CD1c-positive myeloid dendritic cell (primary cell): ENCODE data around the gene CCL22.
A peak's percentile ranks its signal among the peaks of the same experiment; 100 is the strongest.

ENCODE experiments used
- DNase-seq: peaks from one replicate; pipeline ENCODE4 v3.0.0-alpha.2; 2016; ENCODE audit errors: extremely low spot score

The CCL22 gene

GRCh38 chr16:57376313-57376818, 17.8 kb downstream of the CCL22 start:
- DNase-seq, result no peak

GRCh38 chr16:57377080-57377841, 18.7 kb downstream of the CCL22 start:
- DNase-seq, result no peak

GRCh38 chr16:57379579-57379978, 21.0 kb downstream of the CCL22 start:
- no peak for DNase-seq

- peak; percentile 24 for DNase-seq
Observed at GRCh38 chr16:57380671-57381462, 22.3 kb downstream of the CCL22 start.

DNA sequence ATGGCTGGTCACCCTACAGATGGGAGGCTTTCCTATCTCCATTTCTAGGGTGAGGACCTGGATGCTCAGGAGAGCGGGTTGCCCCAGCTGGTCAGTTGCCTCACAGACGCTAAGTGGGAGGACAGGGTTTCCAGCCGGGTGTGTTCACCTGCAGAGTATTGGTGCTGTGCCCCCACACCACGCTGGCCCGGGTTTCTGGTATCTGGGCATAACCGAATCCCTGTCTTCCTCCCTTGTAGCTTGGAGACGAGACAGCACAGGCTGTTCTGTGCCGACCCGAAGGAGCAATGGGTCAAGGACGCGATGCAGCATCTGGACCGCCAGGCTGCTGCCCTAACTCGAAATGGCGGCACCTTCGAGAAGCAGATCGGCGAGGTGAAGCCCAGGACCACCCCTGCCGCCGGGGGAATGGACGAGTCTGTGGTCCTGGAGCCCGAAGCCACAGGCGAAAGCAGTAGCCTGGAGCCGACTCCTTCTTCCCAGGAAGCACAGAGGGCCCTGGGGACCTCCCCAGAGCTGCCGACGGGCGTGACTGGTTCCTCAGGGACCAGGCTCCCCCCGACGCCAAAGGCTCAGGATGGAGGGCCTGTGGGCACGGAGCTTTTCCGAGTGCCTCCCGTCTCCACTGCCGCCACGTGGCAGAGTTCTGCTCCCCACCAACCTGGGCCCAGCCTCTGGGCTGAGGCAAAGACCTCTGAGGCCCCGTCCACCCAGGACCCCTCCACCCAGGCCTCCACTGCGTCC, 23.4 kb downstream of the CCL22 start:
- DNase-seq, result no peak

- no peak for DNase-seq
Observed at GRCh38 chr16:57382535-57383275, 24.1 kb downstream of the CCL22 start.

DNA sequence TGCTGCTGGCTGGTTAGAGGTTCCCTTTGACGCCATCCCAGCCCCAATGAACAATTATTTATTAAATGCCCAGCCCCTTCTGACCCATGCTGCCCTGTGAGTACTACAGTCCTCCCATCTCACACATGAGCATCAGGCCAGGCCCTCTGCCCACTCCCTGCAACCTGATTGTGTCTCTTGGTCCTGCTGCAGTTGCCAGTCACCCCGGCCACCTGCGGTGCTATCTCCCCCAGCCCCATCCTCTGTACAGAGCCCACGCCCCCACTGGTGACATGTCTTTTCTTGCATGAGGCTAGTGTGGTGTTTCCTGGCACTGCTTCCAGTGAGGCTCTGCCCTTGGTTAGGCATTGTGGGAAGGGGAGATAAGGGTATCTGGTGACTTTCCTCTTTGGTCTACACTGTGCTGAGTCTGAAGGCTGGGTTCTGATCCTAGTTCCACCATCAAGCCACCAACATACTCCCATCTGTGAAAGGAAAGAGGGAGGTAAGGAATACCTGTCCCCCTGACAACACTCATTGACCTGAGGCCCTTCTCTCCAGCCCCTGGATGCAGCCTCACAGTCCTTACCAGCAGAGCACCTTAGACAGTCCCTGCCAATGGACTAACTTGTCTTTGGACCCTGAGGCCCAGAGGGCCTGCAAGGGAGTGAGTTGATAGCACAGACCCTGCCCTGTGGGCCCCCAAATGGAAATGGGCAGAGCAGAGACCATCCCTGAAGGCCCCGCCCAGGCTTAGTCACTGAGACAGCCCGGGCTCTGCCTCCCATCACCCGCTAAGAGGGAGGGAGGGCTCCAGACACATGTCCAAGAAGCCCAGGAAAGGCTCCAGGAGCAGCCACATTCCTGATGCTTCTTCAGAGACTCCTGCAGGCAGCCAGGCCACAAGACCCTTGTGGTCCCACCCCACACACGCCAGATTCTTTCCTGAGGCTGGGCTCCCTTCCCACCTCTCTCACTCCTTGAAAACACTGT, 25.0 kb downstream of the CCL22 start:
- DNase-seq, result no peak

- peak; percentile 70 for DNase-seq
Observed at GRCh38 chr16:57384248-57385070, 25.9 kb downstream of the CCL22 start.

DNA sequence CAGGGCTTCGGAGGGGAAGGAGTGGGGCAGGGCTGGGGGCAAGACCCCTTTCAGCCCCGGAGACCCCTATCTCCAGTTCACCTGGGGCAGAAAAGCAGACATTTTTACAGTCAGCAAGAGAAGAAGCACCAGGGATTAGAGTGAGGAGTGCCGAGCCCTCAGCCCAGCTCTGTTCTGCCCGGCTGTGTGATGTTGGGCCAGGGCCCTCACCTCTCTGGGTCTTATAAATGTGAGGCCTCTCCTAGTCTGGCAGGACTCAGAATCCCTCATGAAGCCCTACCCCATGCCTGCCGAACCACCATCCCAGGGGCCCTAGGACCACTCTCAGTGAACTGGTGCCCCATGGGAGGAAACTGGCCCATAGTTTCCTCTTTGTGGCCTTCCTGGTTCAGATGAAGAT, 26.5 kb downstream of the CCL22 start:
- no peak for DNase-seq

DNA sequence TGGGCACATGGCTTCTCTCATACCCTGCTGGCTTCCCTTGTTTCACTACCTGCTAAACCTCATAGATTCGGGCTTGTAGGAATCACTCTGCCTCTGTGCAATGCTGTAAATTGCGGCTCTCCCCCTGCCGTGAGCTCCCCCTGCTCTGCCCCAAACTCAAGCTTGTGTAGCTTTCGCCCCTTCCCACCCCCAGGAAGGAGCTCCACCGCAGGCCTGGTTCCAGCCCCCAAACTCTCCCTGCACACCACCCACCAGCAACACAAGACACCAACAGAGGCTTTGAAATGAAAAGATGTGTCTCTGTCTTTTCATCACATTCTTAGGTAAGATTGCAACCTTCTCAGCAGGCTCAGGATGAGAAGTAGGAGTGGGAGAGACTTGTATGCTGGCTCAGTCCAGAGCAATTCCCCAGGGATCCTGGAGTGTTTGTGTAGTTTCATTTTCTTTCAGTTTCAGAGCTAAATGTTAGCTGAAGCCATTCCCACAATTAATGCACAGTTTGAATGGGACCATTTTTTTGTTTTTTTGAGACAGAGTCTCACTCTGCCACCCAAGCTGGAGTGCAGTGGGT, 27.9 kb downstream of the CCL22 start:
- no peak for DNase-seq

DNA sequence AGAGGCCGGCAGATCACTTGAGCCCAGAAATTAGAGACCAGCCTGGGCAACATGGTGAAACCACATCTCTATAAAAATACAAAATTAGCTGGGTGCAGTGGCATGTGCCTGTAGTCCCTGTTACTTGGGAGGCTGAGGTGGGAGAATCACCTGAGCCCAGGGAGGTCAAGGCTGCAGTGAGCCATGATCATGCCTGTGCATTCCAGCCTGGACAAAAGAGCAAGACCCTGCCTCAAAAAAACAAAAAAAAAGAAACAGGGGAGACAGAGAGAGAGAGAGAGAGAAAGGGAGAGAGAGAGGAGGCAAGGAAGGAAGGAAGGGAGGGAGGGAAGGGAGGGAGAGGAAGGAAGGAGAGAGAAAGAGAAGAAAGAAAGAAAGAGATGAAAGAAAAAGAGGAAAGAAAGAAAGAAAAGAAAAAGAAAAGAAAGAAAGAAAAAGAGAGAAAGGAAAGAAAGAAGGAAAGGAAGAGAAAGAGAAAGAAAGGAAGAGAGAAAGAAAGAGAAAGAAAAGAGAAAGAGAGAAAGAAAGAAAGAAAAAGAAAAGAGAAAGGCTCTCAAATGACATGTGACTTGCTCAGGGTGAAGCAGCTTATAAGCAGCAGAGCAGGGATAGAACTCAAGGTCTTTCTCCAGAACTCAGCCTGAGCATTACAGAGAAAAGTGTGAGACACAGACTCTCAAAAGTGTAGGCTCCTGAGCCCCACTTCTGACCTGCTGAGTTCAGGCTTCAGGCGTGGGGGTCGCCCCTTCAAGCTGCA, 29.2 kb downstream of the CCL22 start:
- no peak for DNase-seq

- DNase-seq, result no peak
Observed at GRCh38 chr16:57388359-57389086, 29.9 kb downstream of the CCL22 start.

GRCh38 chr16:57389087-57389468, 30.5 kb downstream of the CCL22 start:
- DNase-seq, result no peak

GRCh38 chr16:57390636-57391295, 32.2 kb downstream of the CCL22 start:
- no peak for DNase-seq

- no peak for DNase-seq
Observed at GRCh38 chr16:57391300-57391699, 32.7 kb downstream of the CCL22 start.

DNA sequence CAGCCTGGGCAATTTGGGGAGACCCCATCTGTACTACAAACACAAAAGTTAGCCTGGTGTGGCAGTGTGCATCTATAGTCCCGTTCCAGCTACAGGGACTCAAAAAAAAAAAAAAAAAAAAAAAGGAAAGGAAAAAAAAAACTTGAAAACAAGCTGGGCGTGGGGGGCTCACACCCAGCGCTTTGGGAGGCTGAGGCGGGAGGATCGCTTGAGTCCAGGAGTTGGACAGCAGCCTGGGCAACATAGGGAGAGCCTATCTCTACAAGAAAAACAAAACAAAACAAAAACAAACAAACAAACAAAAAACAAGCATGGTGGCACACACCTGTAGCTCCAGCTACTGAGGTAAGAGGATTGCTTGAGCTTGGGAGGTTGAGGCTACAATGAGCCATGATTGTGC, 33.1 kb downstream of the CCL22 start:
- DNase-seq, result no peak

DNA sequence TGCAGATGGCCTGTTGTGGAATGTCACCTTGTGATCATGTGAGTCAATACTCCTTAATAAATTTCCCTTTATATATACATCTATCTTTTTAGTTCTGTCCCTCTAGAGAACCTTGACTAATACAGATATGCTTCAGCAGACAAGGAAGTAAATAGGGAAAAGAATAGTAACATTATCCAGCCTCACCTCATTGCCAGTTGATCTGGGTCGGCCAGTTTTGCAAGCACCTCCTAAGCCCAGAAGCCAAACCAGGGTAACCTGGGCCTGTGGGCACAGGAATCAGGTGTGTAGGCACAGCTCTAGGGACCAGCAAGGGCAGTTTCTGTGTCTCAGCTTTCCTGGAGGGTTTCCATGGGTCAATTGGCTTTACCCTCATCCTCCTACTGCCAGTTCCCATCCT, 34.1 kb downstream of the CCL22 start:
- DNase-seq, result no peak
